OCI-LY7 (cell line): Measurements from ENCODE around the gene COL4A1.

Source experiments
- EZH2phosphoT487 ChIP-seq: fragments of 200-600 bp; sonication (generic); IDR thresholded peaks from 2 replicates; pipeline ENCODE4 v1.6.1; 2018; ENCODE audit warnings: low read depth, borderline replicate concordance, mild to moderate bottlenecking, mixed run types, antibody characterized with exemption, low read length, moderate library complexity, mixed read lengths
- TF ChIP-seq, protein P1 (sequence below): fragments of 200-600 bp; sonication (generic); conservative IDR thresholded peaks from 2 replicates; pipeline ENCODE4 v1.5.1; 2014; ENCODE audit warnings: mild to moderate bottlenecking, antibody characterized with exemption, low read length, moderate library complexity, mixed read lengths

- TF ChIP-seq, protein P1, sequence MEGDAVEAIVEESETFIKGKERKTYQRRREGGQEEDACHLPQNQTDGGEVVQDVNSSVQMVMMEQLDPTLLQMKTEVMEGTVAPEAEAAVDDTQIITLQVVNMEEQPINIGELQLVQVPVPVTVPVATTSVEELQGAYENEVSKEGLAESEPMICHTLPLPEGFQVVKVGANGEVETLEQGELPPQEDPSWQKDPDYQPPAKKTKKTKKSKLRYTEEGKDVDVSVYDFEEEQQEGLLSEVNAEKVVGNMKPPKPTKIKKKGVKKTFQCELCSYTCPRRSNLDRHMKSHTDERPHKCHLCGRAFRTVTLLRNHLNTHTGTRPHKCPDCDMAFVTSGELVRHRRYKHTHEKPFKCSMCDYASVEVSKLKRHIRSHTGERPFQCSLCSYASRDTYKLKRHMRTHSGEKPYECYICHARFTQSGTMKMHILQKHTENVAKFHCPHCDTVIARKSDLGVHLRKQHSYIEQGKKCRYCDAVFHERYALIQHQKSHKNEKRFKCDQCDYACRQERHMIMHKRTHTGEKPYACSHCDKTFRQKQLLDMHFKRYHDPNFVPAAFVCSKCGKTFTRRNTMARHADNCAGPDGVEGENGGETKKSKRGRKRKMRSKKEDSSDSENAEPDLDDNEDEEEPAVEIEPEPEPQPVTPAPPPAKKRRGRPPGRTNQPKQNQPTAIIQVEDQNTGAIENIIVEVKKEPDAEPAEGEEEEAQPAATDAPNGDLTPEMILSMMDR: no peak
- TF ChIP-seq EZH2phosphoT487: no peak
These were observed 176.5 kb downstream of the COL4A1 start for GRCh38 chr13:110130431-110130830.
